Measurements from ENCODE around the gene FCRL2. TPM values are rescaled to one million over a fixed set of nuclear protein-coding genes. Genes with fewer than 3 reads are reported as not detected.
"Not testable (repeated sequence)": the region's sequence is repeated elsewhere in the genome, so short reads cannot be mapped to it uniquely, and the experiment has no call there.

The FCRL2 gene
- total RNA-seq, 2 donors from 2014 or later = not detected

GRCh38 chr1:157753611-157754010 lies 23.3 kb downstream of the FCRL2 start:
- H3K36me3 ChIP-seq = no peaks in the 10 kb centered on the region
- H3K27ac ChIP-seq = no peak overlapping the region
- TF ChIP-seq CTCF (IDR thresholded peaks at IDR 0.05) = no peak
- DNase-seq (ENCODE audit: low spot score) = no peak
- H3K9me3 ChIP-seq = no peaks in the 10 kb centered on the region
- ATAC-seq (ENCODE audit: insufficient number of reproducible peaks, low FRiP score, low read depth) = no peak
- H3K27me3 ChIP-seq (replicated peaks; ENCODE audit: insufficient read depth) = no peaks in the 10 kb centered on the region
- no peak overlapping the region for H3K4me3 ChIP-seq
- no peaks in the 10 kb centered on the region for H3K4me1 ChIP-seq (ENCODE audit: control insufficient read depth in 1 of 2, low read depth in 2 of 2)

- Histone ChIP-seq H3K4me3 (no peak overlapping the region), H3K36me3 (no peaks in the 10 kb centered on the region), H3K27ac (no peak overlapping the region), H3K9me3 (no peaks in the 10 kb centered on the region), H3K27me3 (replicated peaks; ENCODE audit: insufficient read depth) (no peaks in the 10 kb centered on the region), H3K4me1 (ENCODE audit: control insufficient read depth in 1 of 2, low read depth in 2 of 2) (no peaks in the 10 kb centered on the region)
- ATAC-seq (ENCODE audit: insufficient number of reproducible peaks, low FRiP score, low read depth) (no peak), DNase-seq (ENCODE audit: low spot score) (no peak)
- TF ChIP-seq CTCF (IDR thresholded peaks at IDR 0.05) = no peak
These were observed 25.6 kb downstream of the FCRL2 start for GRCh38 chr1:157751283-157751682.

GRCh38 chr1:157748262-157748817 lies 28.6 kb downstream of the FCRL2 start:
- ATAC-seq (ENCODE audit: insufficient number of reproducible peaks, low FRiP score, low read depth) (no peak), DNase-seq (ENCODE audit: low spot score) (no peak)
- no peak for TF ChIP-seq CTCF (IDR thresholded peaks at IDR 0.05)
- Histone ChIP-seq H3K4me1 (ENCODE audit: control insufficient read depth in 1 of 2, low read depth in 2 of 2) (no peaks in the 10 kb centered on the region), H3K4me3 (no peak overlapping the region), H3K36me3 (no peaks in the 10 kb centered on the region), H3K27me3 (replicated peaks; ENCODE audit: insufficient read depth) (no peaks in the 10 kb centered on the region), H3K27ac (no peak overlapping the region), H3K9me3 (no peaks in the 10 kb centered on the region)

GRCh38 chr1:157739229-157739901 lies 37.6 kb downstream of the FCRL2 start:
- no peaks in the 10 kb centered on the region for H3K9me3 ChIP-seq
- no peak for ATAC-seq (ENCODE audit: insufficient number of reproducible peaks, low FRiP score, low read depth)
- no peak for TF ChIP-seq CTCF (IDR thresholded peaks at IDR 0.05)
- H3K4me3 ChIP-seq = no peak overlapping the region
- no peaks in the 10 kb centered on the region for H3K36me3 ChIP-seq
- no peak for DNase-seq (ENCODE audit: low spot score)
- no peaks in the 10 kb centered on the region for H3K4me1 ChIP-seq (ENCODE audit: control insufficient read depth in 1 of 2, low read depth in 2 of 2)
- no peaks in the 10 kb centered on the region for H3K27me3 ChIP-seq (replicated peaks; ENCODE audit: insufficient read depth)
- no peak overlapping the region for H3K27ac ChIP-seq

- not testable (repeated sequence) for H3K4me1 ChIP-seq (ENCODE audit: control insufficient read depth in 1 of 2, low read depth in 2 of 2); H3K27me3 ChIP-seq (replicated peaks; ENCODE audit: insufficient read depth); ATAC-seq (ENCODE audit: insufficient number of reproducible peaks, low FRiP score, low read depth); H3K36me3 ChIP-seq; H3K4me3 ChIP-seq; DNase-seq (ENCODE audit: low spot score); H3K9me3 ChIP-seq; H3K27ac ChIP-seq
These were observed 40.9 kb downstream of the FCRL2 start for GRCh38 chr1:157735991-157736390.

- DNase-seq (ENCODE audit: low spot score) = no peak
These were observed 42.6 kb downstream of the FCRL2 start for GRCh38 chr1:157734321-157734720.

More at GRCh38 chr1:157734321-157734720, 42.6 kb downstream of the FCRL2 start:
- no peaks in the 10 kb centered on the region for H3K36me3 ChIP-seq
- no peak overlapping the region for H3K4me3 ChIP-seq
- H3K27ac ChIP-seq = no peak overlapping the region
- no peaks in the 10 kb centered on the region for H3K27me3 ChIP-seq (replicated peaks; ENCODE audit: insufficient read depth)
- no peak for ATAC-seq (ENCODE audit: insufficient number of reproducible peaks, low FRiP score, low read depth)
- TF ChIP-seq CTCF (IDR thresholded peaks at IDR 0.05) = no peak
- no peaks in the 10 kb centered on the region for H3K9me3 ChIP-seq
- no peaks in the 10 kb centered on the region for H3K4me1 ChIP-seq (ENCODE audit: control insufficient read depth in 1 of 2, low read depth in 2 of 2)

Measured in thoracic aorta (tissue), 2 donors.